NT2/D1 (cell line): ENCODE results near the gene NBPF6.
"Not testable (repeated sequence)": the region's sequence is repeated elsewhere in the genome, so short reads cannot be mapped to it uniquely, and the experiment has no call there.

Experiments used
- YY1 ChIP-seq: IDR thresholded peaks from 2 replicates; pipeline ENCODE4 v1.6.1; 2011; ENCODE audit not compliant: insufficient read length, insufficient read depth
- ZNF274 ChIP-seq: IDR thresholded peaks from 2 replicates; pipeline ENCODE4 v1.6.1; 2011; ENCODE audit warnings: mild to moderate bottlenecking, low read depth, low read length

GRCh38 chr1:108485990-108486389 is 35.8 kb downstream of the NBPF6 start:
- TF ChIP-seq ZNF274, YY1: not testable (repeated sequence)
